Measurements from ENCODE around the gene NUDT14.

NUDT14 gene

GRCh38 chr14:105155681-105156413, 25.3 kb downstream of the NUDT14 start:
- Mint-ChIP-seq H3K4me3 (no peak overlapping the region), H3K36me3 (ENCODE audit: low read depth) (no peaks in the 10 kb centered on the region), H3K27ac (no peak overlapping the region), H3K4me1 (ENCODE audit: low read depth) (no peaks in the 10 kb centered on the region), H3K27me3 (ENCODE audit: low read depth) (no peaks in the 10 kb centered on the region), H3K9me3 (no peaks in the 10 kb centered on the region)

- Mint-ChIP-seq H3K4me3 (no peak overlapping the region), H3K9me3 (no peaks in the 10 kb centered on the region), H3K4me1 (ENCODE audit: low read depth) (no peaks in the 10 kb centered on the region), H3K36me3 (ENCODE audit: low read depth) (no peaks in the 10 kb centered on the region), H3K27me3 (ENCODE audit: low read depth) (no peaks in the 10 kb centered on the region), H3K27ac (no peak overlapping the region)
These were observed 26.0 kb downstream of the NUDT14 start for GRCh38 chr14:105155071-105155651.

GRCh38 chr14:105154476-105154871, 26.6 kb downstream of the NUDT14 start:
- no peaks in the 10 kb centered on the region for H3K27me3 Mint-ChIP-seq (ENCODE audit: low read depth)
- no peak overlapping the region for H3K27ac Mint-ChIP-seq
- no peaks in the 10 kb centered on the region for H3K36me3 Mint-ChIP-seq (ENCODE audit: low read depth)
- no peaks in the 10 kb centered on the region for H3K9me3 Mint-ChIP-seq
- no peak overlapping the region for H3K4me3 Mint-ChIP-seq
- H3K4me1 Mint-ChIP-seq (ENCODE audit: low read depth), result no peaks in the 10 kb centered on the region

- H3K4me1 Mint-ChIP-seq (ENCODE audit: low read depth), result no peaks in the 10 kb centered on the region
- no peaks in the 10 kb centered on the region for H3K9me3 Mint-ChIP-seq
- H3K4me3 Mint-ChIP-seq, result no peak overlapping the region
- H3K36me3 Mint-ChIP-seq (ENCODE audit: low read depth), result no peaks in the 10 kb centered on the region
- H3K27me3 Mint-ChIP-seq (ENCODE audit: low read depth), result no peaks in the 10 kb centered on the region
- no peak overlapping the region for H3K27ac Mint-ChIP-seq
These were observed 27.2 kb downstream of the NUDT14 start for GRCh38 chr14:105153739-105154475.

- H3K9me3 Mint-ChIP-seq, result no peaks in the 10 kb centered on the region
- H3K4me1 Mint-ChIP-seq (ENCODE audit: low read depth), result no peaks in the 10 kb centered on the region
- H3K27ac Mint-ChIP-seq, result no peak overlapping the region
- no peak overlapping the region for H3K4me3 Mint-ChIP-seq
- H3K27me3 Mint-ChIP-seq (ENCODE audit: low read depth), result no peaks in the 10 kb centered on the region
- H3K36me3 Mint-ChIP-seq (ENCODE audit: low read depth), result no peaks in the 10 kb centered on the region
These were observed 27.8 kb downstream of the NUDT14 start for GRCh38 chr14:105153331-105153731.

- Mint-ChIP-seq H3K9me3 (no peaks in the 10 kb centered on the region), H3K4me3 (no peak overlapping the region), H3K27ac (no peak overlapping the region), H3K4me1 (ENCODE audit: low read depth) (no peaks in the 10 kb centered on the region), H3K36me3 (ENCODE audit: low read depth) (no peaks in the 10 kb centered on the region), H3K27me3 (ENCODE audit: low read depth) (no peaks in the 10 kb centered on the region)
These were observed 28.3 kb downstream of the NUDT14 start for GRCh38 chr14:105152794-105153241.

GRCh38 chr14:105151838-105152793, 29.0 kb downstream of the NUDT14 start:
- Mint-ChIP-seq H3K4me1 (ENCODE audit: low read depth) (no peaks in the 10 kb centered on the region), H3K27me3 (ENCODE audit: low read depth) (no peaks in the 10 kb centered on the region), H3K27ac (no peak overlapping the region), H3K36me3 (ENCODE audit: low read depth) (no peaks in the 10 kb centered on the region), H3K9me3 (no peaks in the 10 kb centered on the region), H3K4me3 (no peak overlapping the region)

GRCh38 chr14:105151084-105151837, 29.9 kb downstream of the NUDT14 start:
- Mint-ChIP-seq H3K4me1 (ENCODE audit: low read depth) (no peaks in the 10 kb centered on the region), H3K9me3 (no peaks in the 10 kb centered on the region), H3K4me3 (no peak overlapping the region), H3K27ac (no peak overlapping the region), H3K36me3 (ENCODE audit: low read depth) (no peaks in the 10 kb centered on the region), H3K27me3 (ENCODE audit: low read depth) (no peaks in the 10 kb centered on the region)

- Mint-ChIP-seq H3K27ac (no peak overlapping the region), H3K4me3 (no peak overlapping the region), H3K36me3 (ENCODE audit: low read depth) (no peaks in the 10 kb centered on the region), H3K4me1 (ENCODE audit: low read depth) (no peaks in the 10 kb centered on the region), H3K27me3 (ENCODE audit: low read depth) (no peaks in the 10 kb centered on the region), H3K9me3 (no peaks in the 10 kb centered on the region)
These were observed 30.6 kb downstream of the NUDT14 start for GRCh38 chr14:105150368-105151083.

GRCh38 chr14:105150026-105150367, 31.1 kb downstream of the NUDT14 start:
- no peaks in the 10 kb centered on the region for H3K9me3 Mint-ChIP-seq
- no peaks in the 10 kb centered on the region for H3K4me1 Mint-ChIP-seq (ENCODE audit: low read depth)
- H3K27me3 Mint-ChIP-seq (ENCODE audit: low read depth), result no peaks in the 10 kb centered on the region
- H3K36me3 Mint-ChIP-seq (ENCODE audit: low read depth), result no peaks in the 10 kb centered on the region
- H3K27ac Mint-ChIP-seq, result no peak overlapping the region
- H3K4me3 Mint-ChIP-seq, result no peak overlapping the region

GRCh38 chr14:105149146-105149781, 31.8 kb downstream of the NUDT14 start:
- Mint-ChIP-seq H3K9me3 (no peaks in the 10 kb centered on the region), H3K27me3 (ENCODE audit: low read depth) (no peaks in the 10 kb centered on the region), H3K27ac (no peak overlapping the region)

GRCh38 chr14:105148604-105149145, 32.4 kb downstream of the NUDT14 start:
- no peak overlapping the region for H3K27ac Mint-ChIP-seq
- no peaks in the 10 kb centered on the region for H3K9me3 Mint-ChIP-seq
- no peaks in the 10 kb centered on the region for H3K27me3 Mint-ChIP-seq (ENCODE audit: low read depth)
- H3K4me1 Mint-ChIP-seq (ENCODE audit: low read depth), result no peaks in the 10 kb centered on the region
- no peak overlapping the region for H3K4me3 Mint-ChIP-seq
- no peaks in the 10 kb centered on the region for H3K36me3 Mint-ChIP-seq (ENCODE audit: low read depth)

More at GRCh38 chr14:105149146-105149781, 31.8 kb downstream of the NUDT14 start:
- Mint-ChIP-seq H3K36me3 (ENCODE audit: low read depth) (no peaks in the 10 kb centered on the region), H3K4me3 (no peak overlapping the region), H3K4me1 (ENCODE audit: low read depth) (no peaks in the 10 kb centered on the region)

Data from T-helper 1 cell treated with Interleukin-12 subunit alpha and Interleukin-12 subunit beta and Interleukin-4 antibody, amounts not matched to agents 30 μg/mL and 1 μg/mL, for 36 hours (primary cell).